NCI-H128 (cell line): ENCODE results near the gene TRIM44.
"Not testable (repeated sequence)": the region's sequence is repeated elsewhere in the genome, so short reads cannot be mapped to it uniquely, and the experiment has no call there.

Source experiments
- DNase-seq: peaks from one replicate; lab custom pipeline; 2025; ENCODE audit not compliant: unreplicated experiment; lab: John Stamatoyannopoulos, UW

Gene TRIM44

GRCh38 chr11:35848616-35849015, 186.0 kb downstream of the TRIM44 start:
- DNase-seq: no peak

- DNase-seq: no peak
Observed at GRCh38 chr11:35850191-35850590, 187.6 kb downstream of the TRIM44 start.

- no peak for DNase-seq
Observed at GRCh38 chr11:35851342-35851741, 188.8 kb downstream of the TRIM44 start.

- DNase-seq: no peak
Observed at GRCh38 chr11:35852056-35852455, 189.5 kb downstream of the TRIM44 start.

GRCh38 chr11:35853971-35854370, 191.4 kb downstream of the TRIM44 start:
- no peak for DNase-seq

- DNase-seq: no peak
Observed at GRCh38 chr11:35855671-35856070, 193.1 kb downstream of the TRIM44 start.

GRCh38 chr11:35856259-35856658, 193.7 kb downstream of the TRIM44 start:
- no peak for DNase-seq

- no peak for DNase-seq
Observed at GRCh38 chr11:35856756-35857155, 194.2 kb downstream of the TRIM44 start.

- no peak for DNase-seq
Observed at GRCh38 chr11:35857922-35858321, 195.3 kb downstream of the TRIM44 start.

- no peak for DNase-seq
Observed at GRCh38 chr11:35859301-35859700, 196.7 kb downstream of the TRIM44 start.

- DNase-seq: not testable (repeated sequence)
Observed at GRCh38 chr11:35860194-35860593, 197.6 kb downstream of the TRIM44 start.

GRCh38 chr11:35861191-35861590, 198.6 kb downstream of the TRIM44 start:
- DNase-seq: no peak

- DNase-seq: no peak
Observed at GRCh38 chr11:35862666-35863065, 200.1 kb downstream of the TRIM44 start.

GRCh38 chr11:35864131-35864530, 201.6 kb downstream of the TRIM44 start:
- DNase-seq: no peak

- DNase-seq: no peak
Observed at GRCh38 chr11:35866601-35867000, 204.0 kb downstream of the TRIM44 start.
